ENCODE results near the gene LIAS.

Gene LIAS

GRCh38 chr4:39469429-39470077 lies 10.7 kb downstream of the LIAS start:
- peak; percentile 65 for DNase-seq (ENCODE audit: low read depth)
- TF ChIP-seq, protein P1, sequence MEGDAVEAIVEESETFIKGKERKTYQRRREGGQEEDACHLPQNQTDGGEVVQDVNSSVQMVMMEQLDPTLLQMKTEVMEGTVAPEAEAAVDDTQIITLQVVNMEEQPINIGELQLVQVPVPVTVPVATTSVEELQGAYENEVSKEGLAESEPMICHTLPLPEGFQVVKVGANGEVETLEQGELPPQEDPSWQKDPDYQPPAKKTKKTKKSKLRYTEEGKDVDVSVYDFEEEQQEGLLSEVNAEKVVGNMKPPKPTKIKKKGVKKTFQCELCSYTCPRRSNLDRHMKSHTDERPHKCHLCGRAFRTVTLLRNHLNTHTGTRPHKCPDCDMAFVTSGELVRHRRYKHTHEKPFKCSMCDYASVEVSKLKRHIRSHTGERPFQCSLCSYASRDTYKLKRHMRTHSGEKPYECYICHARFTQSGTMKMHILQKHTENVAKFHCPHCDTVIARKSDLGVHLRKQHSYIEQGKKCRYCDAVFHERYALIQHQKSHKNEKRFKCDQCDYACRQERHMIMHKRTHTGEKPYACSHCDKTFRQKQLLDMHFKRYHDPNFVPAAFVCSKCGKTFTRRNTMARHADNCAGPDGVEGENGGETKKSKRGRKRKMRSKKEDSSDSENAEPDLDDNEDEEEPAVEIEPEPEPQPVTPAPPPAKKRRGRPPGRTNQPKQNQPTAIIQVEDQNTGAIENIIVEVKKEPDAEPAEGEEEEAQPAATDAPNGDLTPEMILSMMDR (IDR thresholded peaks at IDR 0.05; ENCODE audit: control insufficient read depth, insufficient read depth, low read depth, low read length, missing control alignments): peak; percentile 81
- no peak overlapping the region for H3K4me3 ChIP-seq (ENCODE audit: control insufficient read depth, low read depth, low read length)

DNA sequence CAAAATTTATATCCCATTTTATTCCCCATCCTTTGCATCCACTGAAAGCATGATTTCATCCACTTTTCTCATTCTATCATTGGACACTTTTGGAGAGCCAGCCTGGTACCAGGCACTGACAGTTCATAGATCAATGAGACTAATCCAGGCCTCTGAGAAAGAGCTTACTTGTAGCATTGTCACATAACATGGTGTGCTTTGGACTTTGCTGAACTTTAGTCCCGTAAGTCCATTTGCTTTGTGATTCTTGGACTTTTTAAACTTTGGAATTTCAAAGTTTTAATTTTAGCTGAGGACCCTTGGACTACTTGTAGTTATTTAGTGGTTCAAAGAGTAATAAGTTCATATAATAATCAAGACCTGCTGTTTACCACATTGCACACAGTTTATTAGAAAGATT lies 11.5 kb downstream of the LIAS start:
- TF ChIP-seq, protein P1 (IDR thresholded peaks at IDR 0.05; ENCODE audit: control insufficient read depth, insufficient read depth, low read depth, low read length, missing control alignments): no peak
- H3K4me3 ChIP-seq (ENCODE audit: control insufficient read depth, low read depth, low read length): no peak overlapping the region
- DNase-seq (ENCODE audit: low read depth): no peak

- DNase-seq (ENCODE audit: low read depth): no peak
These were observed 13.5 kb downstream of the LIAS start for GRCh38 chr4:39472396-39472795.

DNA sequence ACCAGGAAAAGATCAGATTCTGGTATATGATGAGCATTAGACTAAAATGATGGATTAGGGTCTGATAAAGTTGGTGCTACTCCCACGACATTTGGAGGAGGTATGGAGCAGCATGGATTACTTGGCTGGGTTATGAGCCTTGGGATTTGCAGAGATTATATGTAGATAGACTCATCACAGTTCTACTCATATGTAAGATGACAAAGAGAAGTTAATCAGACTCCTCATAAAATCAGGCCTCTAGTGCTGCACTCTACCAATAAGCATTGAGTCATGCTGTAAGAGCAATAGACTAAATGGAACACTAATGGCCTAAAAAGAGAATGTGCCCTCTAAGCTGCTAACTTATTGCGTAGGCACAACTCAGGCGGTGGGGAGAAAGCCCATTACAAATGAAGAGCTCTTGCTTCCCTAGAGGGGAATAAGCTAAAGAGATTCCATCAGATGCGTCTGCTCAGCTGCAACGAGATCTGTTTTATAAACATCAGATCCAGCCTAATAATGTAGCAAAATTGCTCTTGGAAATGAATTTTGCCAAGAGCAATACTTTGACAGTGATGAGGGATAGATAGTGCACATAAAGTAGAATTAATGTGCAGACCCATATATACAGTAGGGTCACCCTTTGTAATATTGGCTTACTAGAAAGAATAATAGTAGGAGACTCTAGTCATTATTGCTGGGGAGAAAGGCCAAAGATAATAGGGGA lies 17.5 kb downstream of the LIAS start:
- no peak overlapping the region for H3K4me3 ChIP-seq (ENCODE audit: control insufficient read depth, low read depth, low read length)
- no peak for DNase-seq (ENCODE audit: low read depth)
- TF ChIP-seq, protein P1 (IDR thresholded peaks at IDR 0.05; ENCODE audit: control insufficient read depth, insufficient read depth, low read depth, low read length, missing control alignments): no peak

More at GRCh38 chr4:39472396-39472795, 13.5 kb downstream of the LIAS start:
- TF ChIP-seq, protein P1 (IDR thresholded peaks at IDR 0.05; ENCODE audit: control insufficient read depth, insufficient read depth, low read depth, low read length, missing control alignments): no peak
- H3K4me3 ChIP-seq (ENCODE audit: control insufficient read depth, low read depth, low read length): no peak overlapping the region

DNA sequence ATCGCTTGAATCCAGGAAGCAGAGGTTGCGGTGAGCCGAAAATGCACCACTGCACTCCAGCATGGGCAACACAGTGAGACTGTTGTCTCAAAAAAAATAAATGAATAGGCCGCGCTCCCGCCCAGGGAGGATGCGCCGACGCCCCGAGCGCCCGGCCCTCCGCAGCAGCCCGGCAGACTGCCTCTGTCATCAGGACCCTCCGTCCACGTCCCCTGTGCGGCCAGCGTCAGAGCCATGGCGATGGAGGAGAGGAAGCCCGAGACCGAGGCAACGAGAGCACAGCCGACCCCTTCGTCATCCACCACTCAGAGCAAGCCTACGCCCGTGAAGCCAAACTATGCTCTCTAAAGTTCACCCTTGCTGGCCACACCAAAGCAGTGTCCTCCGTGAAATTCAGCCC lies 21.4 kb downstream of the LIAS start:
- DNase-seq (ENCODE audit: low read depth): no peak
- H3K4me3 ChIP-seq (ENCODE audit: control insufficient read depth, low read depth, low read length): no peak overlapping the region
- TF ChIP-seq, protein P1 (IDR thresholded peaks at IDR 0.05; ENCODE audit: control insufficient read depth, insufficient read depth, low read depth, low read length, missing control alignments): no peak

GRCh38 chr4:39480902-39481695 lies 22.2 kb downstream of the LIAS start:
- no peak for DNase-seq (ENCODE audit: low read depth)
- H3K4me3 ChIP-seq (ENCODE audit: control insufficient read depth, low read depth, low read length): no peak overlapping the region
- TF ChIP-seq, protein P1 (IDR thresholded peaks at IDR 0.05; ENCODE audit: control insufficient read depth, insufficient read depth, low read depth, low read length, missing control alignments): no peak

Measured in AG09309 (cell line).